HG02759 (cell line): ENCODE results near the gene HOXA5.

Experiments
- ATAC-seq: cut with Tn5 transposase; IDR thresholded peaks from one replicate; pipeline ENCODE4 v1.9.1; 2021; ENCODE audit warnings: mild to moderate bottlenecking, moderate library complexity; ENCODE audit not compliant: unreplicated experiment

HOXA5 gene

DNA sequence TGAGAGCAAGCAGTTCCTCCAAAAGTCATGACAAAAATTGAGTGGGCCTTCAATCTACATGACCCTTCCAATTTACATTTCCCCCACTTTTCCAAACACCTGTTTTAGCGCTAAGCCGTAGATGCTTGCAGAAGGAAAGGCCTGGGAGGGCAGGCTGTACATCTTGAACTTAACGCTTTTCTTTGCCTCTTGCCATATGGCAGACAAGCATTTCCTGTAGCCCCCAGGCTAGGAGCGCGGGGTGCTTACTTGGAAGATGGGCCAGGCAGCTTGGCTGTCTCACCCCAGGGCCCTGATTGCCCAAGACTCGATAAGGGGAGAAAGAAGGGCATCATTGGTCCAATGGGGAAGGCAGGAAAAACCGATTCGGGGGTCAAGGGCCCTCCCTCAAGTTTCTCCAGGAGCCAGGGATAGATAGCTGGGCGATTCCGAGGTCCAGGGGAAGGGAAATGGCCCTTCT, 28.9 kb upstream of the HOXA5 start:
- ATAC-seq: no peak

DNA sequence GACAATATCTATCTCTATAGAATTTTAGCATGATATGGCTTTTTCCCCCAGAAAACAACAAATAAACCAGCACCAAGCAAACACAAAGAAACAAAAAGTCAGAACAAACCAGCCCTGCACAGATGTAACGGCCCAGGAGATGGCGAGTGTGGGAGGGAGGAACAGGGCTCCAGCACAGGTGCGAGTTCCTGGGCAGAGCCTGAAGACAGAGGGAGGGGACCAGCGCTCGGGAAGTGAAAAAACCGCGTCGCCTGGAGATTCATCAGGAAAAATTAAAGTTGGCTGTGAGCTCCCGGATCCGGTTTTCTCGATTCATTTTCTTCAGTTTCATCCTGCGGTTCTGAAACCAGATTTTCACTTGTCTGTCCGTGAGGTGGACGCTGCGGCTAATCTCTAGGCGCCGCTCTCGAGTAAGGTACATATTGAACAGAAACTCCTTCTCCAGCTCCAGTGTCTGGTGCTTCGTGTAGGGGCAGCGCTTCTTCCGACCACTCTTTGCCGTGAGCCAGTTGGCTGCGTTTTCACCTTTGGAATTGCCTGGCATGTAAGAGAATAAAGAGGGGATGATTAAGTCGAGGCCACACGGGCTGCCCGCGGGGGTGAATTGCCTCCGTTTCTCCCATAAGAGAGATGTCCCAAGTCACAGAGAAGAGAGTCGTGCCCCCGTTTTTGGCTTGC, 28.3 kb upstream of the HOXA5 start:
- ATAC-seq: no peak

DNA sequence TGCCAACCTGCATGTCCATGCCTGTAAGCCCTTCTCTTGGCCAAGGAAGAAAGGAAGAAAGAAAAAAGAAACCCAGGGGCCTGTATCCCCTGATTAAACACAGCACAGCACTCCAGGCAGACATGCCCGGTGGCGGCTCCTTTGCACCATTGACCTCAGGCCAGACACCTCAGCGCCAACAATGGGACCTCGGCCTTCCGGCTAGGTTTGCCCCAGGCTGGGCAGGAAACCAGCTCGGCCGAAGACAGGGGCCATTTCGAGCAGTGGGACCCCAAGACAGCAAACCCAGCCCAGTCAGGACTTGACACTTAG, 27.8 kb upstream of the HOXA5 start:
- ATAC-seq: no peak

DNA sequence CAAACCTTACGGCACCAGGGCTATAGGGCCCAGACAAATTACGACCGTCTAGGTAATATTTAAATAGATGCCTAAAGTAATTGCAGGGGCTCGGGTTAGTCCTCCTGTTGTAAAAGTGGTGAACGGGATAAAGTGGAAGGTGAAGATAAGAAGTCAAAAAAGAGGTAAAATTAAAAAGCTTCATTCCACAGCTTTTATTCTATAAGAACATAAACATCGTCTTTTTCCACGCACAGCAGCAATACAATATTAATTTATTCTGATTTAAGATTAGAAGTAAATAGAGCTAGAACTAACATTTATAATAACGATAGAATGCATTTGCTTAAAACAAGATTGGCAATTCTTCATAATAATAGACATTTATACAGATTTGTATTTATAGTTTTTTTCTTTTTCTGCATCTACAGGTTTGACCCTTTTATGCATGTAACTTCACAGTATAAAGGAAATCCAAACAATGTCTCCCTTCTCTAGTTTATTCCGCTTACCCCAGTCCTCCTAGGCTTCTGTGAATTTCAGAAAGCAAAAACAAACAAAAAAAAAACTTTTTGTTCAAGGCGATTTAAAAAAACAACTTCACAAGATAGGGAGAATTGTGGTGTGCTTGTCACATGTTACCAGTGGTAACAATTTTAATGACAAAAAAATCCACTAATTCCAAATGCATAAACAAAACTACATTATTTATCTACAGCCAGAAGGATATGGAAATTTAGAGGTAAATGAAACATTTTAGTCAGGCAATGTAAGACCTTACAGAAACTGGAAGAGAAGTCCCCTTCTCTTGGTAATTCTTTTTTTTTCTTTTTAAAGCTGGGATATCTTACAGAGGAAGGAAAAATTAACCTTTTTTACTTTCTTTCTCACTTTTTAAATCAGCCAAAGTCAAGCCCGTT, 27.2 kb upstream of the HOXA5 start:
- ATAC-seq: no peak

DNA sequence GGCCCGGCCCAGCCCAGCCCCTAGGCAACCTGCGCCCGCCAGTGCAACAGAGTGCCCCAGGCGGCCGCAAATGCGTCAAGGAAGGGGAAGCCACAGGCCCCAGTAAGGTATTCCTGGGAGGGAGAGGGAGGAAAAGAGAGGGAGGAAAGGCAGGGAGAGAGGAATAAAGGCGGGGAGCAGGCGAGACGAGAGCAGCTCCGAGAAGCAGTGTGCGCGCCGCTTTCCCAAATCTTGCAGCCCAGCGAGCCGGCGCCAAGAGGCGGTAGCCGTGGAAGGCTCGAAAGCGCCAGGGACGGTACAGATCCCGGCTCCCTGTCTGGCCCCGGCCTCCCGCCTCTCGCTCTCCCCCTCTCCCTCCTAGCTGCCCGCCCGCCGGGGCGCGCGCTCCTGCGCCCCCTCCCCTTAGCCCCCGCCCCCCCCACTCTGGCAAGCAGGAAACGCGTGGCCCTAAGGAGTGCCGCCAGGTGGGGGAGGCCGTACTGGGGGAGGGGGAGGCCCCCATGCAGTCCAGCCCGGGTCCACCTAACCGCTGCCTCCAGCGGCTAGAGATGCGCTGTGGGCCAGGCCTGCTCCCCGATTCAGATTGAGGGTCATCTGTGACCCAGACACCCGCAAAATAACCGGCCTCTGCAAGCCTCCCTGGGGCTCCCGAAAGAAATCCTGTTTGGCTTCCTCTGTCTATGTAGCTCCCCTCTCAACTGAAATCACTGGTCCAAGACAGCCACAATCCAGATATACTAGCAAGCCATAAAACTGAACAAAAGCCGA, 26.4 kb upstream of the HOXA5 start:
- no peak for ATAC-seq

DNA sequence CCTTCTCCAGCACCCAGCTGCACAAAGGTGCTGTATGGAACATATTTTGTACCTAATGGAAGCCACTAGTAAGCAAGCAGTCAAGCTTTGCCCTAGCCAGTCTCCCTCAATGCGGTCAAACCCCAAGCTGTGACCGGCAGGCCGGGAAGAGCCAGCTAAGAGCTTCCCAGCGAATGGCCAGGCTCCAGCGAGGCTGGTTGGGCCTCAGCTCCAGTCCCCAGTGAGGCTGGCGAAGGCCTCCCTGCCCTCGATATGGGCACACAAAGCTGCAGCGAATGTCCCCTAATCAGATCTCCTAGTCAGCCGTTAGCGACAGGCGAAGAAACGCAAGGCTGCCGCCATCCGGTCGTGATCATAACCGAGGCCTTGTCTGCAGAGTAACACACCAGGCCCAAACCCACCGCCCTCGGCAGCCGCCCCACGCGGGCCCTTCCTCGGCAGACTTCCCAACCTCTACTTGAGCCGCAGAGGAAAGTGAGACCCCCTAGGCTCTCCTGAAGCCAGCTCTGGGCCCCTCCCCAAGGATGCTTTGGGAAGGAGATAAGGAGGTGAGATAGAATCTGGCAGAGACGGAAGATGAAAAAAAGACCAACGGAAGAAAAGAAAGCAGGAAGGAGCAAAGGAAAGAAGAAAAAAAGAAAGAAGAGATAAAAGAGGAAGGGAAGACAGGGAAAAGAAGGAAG, 24.9 kb upstream of the HOXA5 start:
- ATAC-seq: no peak

DNA sequence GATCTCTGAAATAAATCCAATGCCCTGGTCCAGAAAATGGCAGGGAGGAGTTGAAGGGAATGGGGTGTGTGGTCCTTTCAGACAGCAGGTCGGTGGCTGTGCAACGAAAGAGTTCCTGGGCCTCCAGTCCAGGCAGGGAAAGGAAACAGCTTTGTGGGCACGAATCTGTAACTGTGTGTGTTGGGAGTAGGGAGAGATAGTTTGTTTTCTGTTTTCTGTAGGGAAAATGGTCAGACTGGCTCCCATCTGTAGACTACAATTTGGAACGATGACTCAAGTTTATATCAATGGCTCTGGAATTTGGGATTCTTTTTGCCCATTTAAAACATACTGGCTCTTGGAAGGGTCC, 24.4 kb upstream of the HOXA5 start:
- no peak for ATAC-seq

DNA sequence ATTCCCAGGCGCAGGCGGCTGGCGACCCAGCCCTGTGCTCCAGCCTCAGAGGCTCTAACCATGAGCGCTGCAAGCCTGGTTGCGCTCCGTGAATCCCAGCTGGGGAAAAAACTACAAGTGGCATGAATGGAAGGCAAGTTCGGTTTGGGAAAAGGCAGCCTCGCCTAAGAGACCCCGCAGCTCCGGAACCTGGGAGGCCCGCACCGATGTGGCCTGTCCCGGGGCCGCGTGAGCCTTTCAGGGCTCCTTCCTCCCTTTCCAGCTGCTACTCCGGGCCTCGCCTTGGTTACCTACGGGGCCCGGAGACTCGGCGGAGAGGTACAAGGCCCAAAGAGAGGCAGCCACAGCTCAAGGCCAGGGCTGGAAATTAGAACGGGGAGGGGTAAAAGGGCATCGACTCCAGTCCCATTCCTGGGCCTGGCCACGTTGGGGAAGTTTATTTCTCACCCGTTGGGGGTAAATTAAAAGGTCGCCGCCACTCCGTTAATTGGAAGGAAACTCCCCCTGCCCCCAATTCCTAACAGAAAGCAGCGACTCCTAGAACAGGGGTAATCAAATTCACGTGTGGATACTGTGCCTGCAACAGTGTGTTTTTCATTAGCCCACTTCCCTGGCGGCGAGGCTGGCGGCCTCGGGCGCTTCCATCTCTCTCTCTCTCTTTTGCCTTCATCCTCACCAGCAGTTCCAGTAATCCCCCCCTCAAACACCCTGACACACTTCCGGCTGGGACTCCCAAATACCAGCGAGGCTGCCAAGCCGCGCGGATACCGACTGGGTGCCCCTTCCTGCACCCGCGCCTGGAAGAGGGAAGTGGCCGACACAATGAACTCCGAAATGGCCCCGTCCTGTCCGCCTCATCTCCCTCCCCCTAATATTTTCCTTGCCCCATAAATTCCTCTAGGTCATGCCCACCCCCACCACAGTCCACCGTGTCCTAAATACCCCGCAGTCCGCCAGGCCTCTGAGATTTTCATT, 23.3 kb upstream of the HOXA5 start:
- ATAC-seq: no peak

DNA sequence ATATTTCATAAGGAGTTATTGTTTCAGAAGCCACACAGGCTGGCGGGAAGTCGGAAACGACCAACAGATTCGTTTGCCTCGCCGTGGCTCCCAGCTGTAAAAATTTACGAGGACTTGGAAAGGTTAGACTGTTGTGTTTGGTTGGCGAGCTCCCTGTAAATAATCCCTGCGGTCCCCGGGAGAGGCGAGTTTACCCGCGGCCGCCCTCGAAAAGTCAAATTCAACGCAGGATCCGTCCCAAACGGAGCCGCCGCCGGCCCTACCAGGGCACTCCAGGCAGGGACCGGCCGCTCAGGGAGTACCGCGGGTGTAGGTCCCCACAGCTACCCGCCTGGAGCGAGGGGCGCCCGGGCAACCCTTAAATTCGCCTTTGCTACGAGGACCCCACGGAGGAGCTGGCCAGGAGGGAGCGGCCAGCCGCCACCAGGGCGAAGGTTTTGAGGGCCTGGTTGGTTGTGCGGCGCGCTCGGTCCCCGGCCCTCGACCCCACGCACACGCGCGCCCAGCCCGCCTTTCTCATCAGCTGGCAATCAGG, 22.6 kb upstream of the HOXA5 start:
- ATAC-seq: no peak

DNA sequence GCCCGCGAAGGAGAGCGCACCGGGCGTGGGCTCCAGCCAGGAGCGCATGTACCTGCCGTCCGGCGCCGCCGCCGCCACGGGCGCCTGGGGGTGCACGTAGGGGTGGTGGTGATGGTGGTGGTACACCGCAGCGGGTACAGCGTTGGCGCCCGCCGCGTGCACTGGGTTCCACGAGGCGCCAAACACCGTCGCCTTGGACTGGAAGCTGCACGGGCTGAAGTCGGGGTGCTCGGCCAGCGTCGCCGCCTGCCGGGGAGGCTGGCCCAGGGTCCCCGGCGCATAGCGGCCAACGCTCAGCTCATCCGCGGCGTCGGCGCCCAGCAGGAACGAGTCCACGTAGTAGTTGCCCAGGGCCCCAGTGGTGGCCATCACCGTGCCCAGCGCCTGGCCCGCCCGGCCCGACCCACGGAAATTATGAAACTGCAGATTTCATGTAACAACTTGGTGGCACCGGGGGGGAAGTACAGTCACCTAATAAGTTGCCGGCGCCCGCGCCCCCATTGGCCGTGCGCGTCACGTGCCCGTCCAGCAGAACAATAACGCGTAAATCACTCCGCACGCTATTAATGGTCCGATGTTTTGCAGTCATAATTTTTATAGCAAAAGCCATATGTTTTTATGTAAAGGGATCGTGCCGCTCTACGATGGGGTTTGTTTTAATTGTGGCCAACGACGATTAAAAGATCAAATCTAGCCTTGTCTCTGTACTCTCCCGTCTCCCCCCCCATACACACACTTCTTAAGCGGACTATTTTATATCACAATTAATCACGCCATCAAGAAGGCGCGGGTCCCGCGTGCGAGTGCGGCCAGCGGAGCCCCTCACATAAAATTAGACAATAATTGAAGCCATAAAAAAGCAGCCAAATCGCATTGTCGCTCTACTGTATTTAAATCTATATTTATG, 21.9 kb upstream of the HOXA5 start, which contains the start of gene HOXA9:
Gene HOXA9, minus strand, starts transcription at position 449 of the 907 bp plus-strand sequence. Its CDS starts 80 bp downstream, at position 369.
- no peak for ATAC-seq

DNA sequence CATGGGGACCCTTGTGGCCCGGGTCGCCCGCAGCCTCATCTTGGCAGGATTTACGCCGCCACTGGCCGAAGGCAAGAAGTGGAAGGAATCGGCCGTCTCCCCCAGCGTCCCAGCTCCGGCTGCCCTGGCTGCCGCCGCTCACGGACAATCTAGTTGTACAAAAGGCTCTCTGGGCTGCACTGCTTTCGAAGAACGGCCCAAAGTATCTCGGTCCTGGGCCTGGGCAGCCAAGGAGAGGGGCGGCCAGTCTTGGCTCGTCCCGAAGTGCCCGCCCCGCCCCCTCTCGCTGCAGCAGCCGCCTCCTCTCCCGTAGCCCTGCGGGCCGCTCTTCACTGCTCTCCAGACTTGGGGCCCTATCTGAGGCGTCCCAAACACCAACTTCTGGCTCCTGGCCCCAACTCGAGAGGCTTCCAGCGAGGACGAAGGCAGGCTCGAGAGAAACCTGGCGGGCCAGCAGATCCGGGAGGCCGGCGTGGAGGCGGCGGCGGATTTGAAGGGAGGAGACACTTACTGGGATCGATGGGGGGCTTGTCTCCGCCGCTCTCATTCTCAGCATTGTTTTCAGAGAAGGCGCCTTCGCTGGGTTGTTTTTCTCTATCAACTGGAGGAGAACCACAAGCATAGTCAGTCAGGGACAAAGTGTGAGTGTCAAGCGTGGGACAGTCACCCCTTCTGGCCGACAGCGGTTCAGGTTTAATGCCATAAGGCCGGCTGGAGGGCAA, 21.0 kb upstream of the HOXA5 start:
- ATAC-seq: no peak

DNA sequence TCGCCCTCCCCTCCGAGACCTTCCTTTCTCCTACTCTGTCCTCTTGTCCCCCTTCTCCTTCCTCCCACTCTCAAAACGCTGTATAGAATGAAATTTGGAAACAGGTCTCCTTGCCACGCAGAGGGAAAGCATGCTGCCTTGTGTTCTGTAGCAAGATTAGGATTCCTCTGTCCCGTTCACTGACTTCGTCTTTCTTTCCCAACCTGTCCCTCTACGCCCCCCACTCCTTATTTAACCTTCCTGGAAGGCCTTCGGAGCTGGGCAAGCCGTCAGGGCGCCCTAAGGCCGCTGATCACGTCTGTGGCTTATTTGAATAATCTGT, 20.5 kb upstream of the HOXA5 start:
- ATAC-seq: no peak

DNA sequence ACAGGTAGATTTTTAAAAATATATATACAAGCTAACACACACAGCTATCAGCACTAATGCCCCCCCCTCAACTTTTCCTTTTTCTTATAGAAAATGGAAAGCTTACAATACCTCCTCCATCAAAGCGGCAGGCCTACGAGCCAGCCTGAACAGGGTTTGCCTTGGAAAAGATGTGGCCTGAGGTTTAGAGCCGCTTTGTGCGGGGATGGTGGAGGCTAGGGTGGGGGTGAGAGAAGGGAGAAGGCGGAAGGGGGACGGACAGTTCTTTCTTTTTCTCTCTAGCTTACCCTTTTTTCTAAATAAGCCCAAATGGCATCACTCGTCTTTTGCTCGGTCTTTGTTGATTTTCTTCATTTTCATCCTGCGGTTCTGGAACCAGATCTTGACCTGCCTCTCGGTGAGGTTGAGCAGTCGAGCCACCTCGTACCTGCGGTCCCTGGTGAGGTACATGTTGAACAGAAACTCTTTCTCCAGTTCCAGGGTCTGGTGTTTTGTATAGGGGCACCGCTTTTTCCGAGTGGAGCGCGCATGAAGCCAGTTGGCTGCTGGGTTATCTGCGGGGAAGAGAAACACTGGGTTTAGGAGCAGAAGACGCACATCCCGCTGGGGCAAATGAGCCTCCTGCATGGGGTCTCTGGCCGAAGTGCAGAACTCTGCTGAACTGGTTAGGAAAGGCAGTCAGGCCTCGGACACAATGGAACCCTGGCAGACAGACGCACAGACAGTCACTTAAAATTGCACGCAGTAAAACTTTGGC, 20.0 kb upstream of the HOXA5 start:
- no peak for ATAC-seq

DNA sequence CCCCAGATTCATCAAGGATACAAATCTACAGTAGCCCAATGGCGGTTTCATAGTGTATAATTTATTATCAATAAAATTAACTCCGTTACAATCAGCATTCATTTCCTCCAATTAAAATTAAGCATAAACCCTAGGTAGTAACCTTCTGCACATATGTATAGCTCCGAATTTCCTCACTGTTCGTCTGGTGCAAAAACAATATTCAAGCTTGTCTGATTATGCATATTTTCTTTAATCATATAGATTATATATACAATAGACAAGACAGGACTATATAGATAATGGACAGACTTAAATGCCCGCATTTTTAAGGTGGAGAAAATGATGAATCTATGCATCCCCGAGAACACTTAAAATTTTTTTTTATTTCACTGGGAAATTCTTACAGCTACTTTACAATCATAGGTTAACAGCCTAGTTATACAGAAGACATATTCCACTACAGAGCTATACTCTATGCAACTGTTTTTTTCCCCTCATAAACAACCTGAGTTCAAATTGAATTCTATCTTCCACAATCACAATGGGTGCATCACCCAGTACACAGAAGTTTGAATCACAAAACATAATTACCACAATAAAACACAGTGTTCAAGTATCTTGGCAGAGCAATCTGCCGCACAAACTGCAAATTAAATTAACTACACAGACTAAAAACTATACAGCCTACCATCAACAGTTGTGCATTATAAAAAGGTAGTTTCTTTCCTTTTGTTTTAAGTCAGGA, 19.2 kb upstream of the HOXA5 start:
- no peak for ATAC-seq

DNA sequence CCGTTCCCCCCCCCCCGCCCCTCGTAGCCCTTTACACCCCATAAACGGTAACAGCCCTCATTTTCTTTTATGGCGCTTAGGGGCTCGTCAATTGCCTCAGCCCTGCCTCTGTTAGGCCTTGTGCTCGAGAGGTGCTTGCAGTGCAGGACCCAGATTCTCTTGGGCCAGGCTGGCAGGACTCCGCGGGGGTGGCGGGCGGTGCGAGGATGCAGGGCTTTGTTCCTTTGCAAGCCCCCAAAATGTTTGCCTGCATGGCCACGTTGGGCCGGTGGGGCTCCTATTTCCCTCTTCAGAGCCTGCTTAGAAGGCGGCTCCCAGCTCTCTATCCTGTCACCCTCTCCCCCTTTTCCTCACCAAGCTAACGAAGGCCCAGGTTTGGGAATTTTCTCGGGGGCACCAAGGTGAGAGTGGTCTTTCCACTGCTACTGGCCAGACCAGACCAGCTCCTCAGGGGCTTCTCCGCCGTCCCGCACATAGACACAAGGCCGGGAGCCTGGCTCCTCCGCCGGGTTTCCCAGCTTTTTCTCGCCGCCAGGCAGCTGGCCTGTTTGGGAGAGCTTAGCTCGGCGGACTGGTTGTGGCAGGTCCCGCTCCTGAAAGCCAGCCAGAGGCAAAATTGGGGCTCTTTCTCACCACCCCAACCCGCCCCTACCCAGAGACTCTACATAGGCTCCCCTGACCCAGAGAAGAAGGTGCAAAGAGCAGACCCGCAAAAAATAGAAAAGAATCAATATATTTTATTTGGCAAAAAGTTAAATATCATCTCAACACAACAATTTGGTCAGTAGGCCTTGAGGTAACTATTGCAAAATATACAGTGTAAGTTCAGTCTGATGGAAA, 18.5 kb upstream of the HOXA5 start:
- no peak for ATAC-seq

DNA sequence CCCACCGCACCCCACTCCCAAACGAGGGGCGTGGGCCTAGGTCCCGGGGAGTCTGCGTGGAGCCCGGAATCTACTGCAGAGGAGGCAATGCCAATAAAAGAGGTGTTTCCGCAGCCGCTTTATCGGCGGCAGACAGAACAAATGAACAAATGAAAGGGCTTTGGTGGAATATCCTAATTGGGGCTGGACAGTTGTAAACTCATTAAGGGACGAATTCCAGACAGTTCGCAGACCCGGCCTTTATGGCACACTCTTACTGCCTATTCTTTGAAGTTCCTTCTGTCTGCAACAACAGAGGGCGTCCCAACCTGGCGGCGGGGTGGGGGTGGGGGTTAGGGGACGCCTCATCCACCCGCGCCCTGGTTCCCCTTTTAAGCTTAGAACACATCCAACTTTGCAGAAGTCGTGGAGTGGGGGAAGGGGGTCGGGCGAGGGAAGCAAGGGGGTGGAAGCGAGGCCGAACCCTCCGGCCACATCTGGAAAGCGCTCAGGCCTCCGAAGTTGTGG, 17.8 kb upstream of the HOXA5 start:
- ATAC-seq: no peak
